Hematopoietic multipotent progenitor cell treated with erythropoietin and hydrocortisone succinate and interleukin-3 and kit ligand, for 4 days (in vitro differentiated cells): ENCODE data around the gene ESD.
"Not testable (repeated sequence)": the region's sequence is repeated elsewhere in the genome, so short reads cannot be mapped to it uniquely, and the experiment has no call there.

ENCODE experiments used
- DNase-seq: peaks from one replicate; pipeline ENCODE4 v3.0.0-alpha.2; 2015

The ESD gene

GRCh38 chr13:46783504-46783903, 13.5 kb downstream of the ESD start:
- no peak for DNase-seq

GRCh38 chr13:46782691-46783090, 14.3 kb downstream of the ESD start:
- no peak for DNase-seq

- no peak for DNase-seq
Observed at GRCh38 chr13:46782066-46782465, 14.9 kb downstream of the ESD start.

GRCh38 chr13:46778890-46779289, 18.1 kb downstream of the ESD start:
- DNase-seq: no peak

GRCh38 chr13:46778095-46778494, 18.9 kb downstream of the ESD start:
- no peak for DNase-seq

- DNase-seq: no peak
Observed at GRCh38 chr13:46775385-46776107, 21.4 kb downstream of the ESD start.

- no peak for DNase-seq
Observed at GRCh38 chr13:46773541-46773940, 23.4 kb downstream of the ESD start.

GRCh38 chr13:46771693-46772092, 25.3 kb downstream of the ESD start:
- DNase-seq: no peak

- not testable (repeated sequence) for DNase-seq
Observed at GRCh38 chr13:46769925-46770324, 27.0 kb downstream of the ESD start.

GRCh38 chr13:46761866-46762265, 35.1 kb downstream of the ESD start:
- no peak for DNase-seq

- no peak for DNase-seq
Observed at GRCh38 chr13:46761174-46761573, 35.8 kb downstream of the ESD start.

GRCh38 chr13:46759846-46760245, 37.1 kb downstream of the ESD start:
- DNase-seq: peak; percentile 60

- DNase-seq: no peak
Observed at GRCh38 chr13:46757640-46758039, 39.3 kb downstream of the ESD start.

GRCh38 chr13:46756977-46757376, 40.0 kb downstream of the ESD start:
- DNase-seq: peak; percentile 51

GRCh38 chr13:46755508-46755907, 41.5 kb downstream of the ESD start:
- not testable (repeated sequence) for DNase-seq

- no peak for DNase-seq
Observed at GRCh38 chr13:46754812-46755211, 42.1 kb downstream of the ESD start.

- no peak for DNase-seq
Observed at GRCh38 chr13:46753917-46754316, 43.0 kb downstream of the ESD start.

- no peak for DNase-seq
Observed at GRCh38 chr13:46753137-46753536, 43.8 kb downstream of the ESD start.

- peak; percentile 89 for DNase-seq
Observed at GRCh38 chr13:46751811-46752635, 44.9 kb downstream of the ESD start.

GRCh38 chr13:46749951-46750350, 47.0 kb downstream of the ESD start:
- DNase-seq: no peak

- DNase-seq: peak; percentile 68
Observed at GRCh38 chr13:46748300-46748699, 48.7 kb downstream of the ESD start.

- no peak for DNase-seq
Observed at GRCh38 chr13:46747031-46747820, 49.7 kb downstream of the ESD start.

GRCh38 chr13:46745706-46746105, 51.3 kb downstream of the ESD start:
- DNase-seq: no peak

- no peak for DNase-seq
Observed at GRCh38 chr13:46745062-46745461, 51.9 kb downstream of the ESD start.
